ENCODE measurements around the gene PDRG1. TPM values are rescaled to one million over a fixed set of nuclear protein-coding genes. Genes with fewer than 3 reads are reported as not detected.

The PDRG1 gene
- total RNA-seq (1 to 10 TPM; 3.6 to 6.9 (median 5.2) TPM), polyA plus RNA-seq (10 to 100 TPM in 1 of 2 donors, 1 to 10 TPM in 1; 6.9 to 12.0 TPM)

DNA sequence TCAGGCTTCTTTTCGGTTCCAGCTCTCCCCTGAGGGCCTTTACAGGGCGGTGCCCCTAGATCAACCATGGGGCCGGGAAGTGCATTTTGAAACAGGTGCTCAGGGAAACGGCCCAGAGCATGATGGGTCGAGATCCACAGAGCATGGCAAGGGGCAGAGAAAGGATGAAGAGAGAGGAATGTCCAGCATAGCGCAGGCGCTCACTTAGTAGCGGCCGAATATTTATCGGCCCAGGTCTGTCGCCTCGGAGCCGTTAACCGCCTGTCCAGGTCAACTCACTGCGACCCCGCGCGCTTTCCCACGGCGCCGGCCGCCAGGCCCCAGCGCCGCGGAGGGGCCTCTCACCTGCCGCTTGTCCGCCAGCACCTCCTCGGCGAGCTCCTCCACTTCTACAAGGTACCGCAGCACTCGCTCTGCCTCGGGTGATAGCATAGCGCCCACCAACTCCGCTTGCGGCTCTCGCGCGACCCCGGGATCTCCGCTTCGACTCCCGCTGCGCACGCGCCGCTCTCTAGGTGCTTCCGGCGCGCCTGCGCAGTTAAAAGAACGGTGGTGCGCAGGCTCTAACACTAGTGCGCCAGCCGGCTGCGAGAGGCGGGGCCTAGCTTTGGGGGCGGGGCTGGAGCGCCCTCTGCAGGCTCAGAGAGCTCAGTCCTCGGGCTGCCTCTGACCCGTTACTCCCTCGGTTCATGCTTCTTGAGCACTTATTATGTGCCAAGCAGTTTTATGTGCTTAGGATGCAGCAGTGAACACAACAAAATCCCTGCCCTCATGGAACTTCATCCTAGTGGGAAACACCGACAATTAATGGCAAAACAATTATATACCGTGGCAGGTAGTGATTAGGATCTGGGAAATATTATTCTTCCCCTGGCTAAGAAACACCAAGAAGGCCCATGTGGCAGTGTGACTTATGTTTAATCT, at the start of gene PDRG1:
PDRG1 (minus strand) TSS at position 517 of the 924 bp plus-strand sequence; CDS start at position 432, 85 bp downstream.
- peak; percentile 99 to 100 (median 100) for ATAC-seq
- 0 to 1% methylated on average over 55 to 63 of the region's 63 CpGs for WGBS, 2 donors
- peak within 1 kb of the TSS; percentile 90 to 97 (median 93) for H3K4me3 ChIP-seq
- H3K36me3 ChIP-seq = peaks cover 6 to 17% (median 16%) of the 10 kb centered on the region in 3 donors
- H3K9me3 ChIP-seq = no peaks in the 10 kb centered on the region
- H3K4me1 ChIP-seq = peaks cover 0 to 11% (median 5%) of the 10 kb centered on the region in 3 donors
- no peaks in the 10 kb centered on the region for H3K27me3 ChIP-seq
- FAIRE-seq = no peak
- TF ChIP-seq, protein P1, sequence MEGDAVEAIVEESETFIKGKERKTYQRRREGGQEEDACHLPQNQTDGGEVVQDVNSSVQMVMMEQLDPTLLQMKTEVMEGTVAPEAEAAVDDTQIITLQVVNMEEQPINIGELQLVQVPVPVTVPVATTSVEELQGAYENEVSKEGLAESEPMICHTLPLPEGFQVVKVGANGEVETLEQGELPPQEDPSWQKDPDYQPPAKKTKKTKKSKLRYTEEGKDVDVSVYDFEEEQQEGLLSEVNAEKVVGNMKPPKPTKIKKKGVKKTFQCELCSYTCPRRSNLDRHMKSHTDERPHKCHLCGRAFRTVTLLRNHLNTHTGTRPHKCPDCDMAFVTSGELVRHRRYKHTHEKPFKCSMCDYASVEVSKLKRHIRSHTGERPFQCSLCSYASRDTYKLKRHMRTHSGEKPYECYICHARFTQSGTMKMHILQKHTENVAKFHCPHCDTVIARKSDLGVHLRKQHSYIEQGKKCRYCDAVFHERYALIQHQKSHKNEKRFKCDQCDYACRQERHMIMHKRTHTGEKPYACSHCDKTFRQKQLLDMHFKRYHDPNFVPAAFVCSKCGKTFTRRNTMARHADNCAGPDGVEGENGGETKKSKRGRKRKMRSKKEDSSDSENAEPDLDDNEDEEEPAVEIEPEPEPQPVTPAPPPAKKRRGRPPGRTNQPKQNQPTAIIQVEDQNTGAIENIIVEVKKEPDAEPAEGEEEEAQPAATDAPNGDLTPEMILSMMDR (IDR thresholded peaks at IDR 0.05) = peak; percentile 86 to 90 (median 86)
- H3K27ac ChIP-seq = peak within 1 kb of the TSS; percentile 40 to 62 (median 50)
- DNase-seq = peak; percentile 90 to 99 (median 98)
- intact Hi-C loops (cut with DNase I) = loop anchor here in 2 of 3 donors (5.0 kb wide), 2 partner anchors 99 to 104 kb away; partner anchors contain the start of gene FOXS1 (in 1 of the 2)

DNA sequence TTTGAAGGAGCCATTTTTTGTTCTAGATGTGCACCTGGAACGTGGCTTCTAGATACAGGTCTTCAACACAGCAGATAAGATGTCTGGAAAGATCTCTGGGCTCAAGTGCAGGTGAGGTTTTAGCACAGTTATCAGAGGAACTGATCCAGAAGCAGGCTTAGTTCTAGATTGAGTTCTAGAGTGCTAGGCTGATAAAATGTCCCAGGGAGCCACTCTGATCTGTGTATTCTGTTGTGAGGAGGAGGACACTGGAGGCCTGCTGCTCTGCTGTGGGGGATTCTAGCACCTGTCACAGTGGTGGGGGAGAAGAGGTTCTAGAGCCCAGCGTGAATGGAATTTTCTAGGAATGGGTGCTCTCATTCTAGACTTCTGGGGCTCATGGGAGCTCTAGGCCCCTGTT, 46.4 kb upstream of the PDRG1 start:
- H3K4me3 ChIP-seq = no peak overlapping the region
- intact Hi-C loops (cut with DNase I) = no loop called here
- H3K4me1 ChIP-seq = no peaks in the 10 kb centered on the region
- no peaks in the 10 kb centered on the region for H3K9me3 ChIP-seq
- DNase-seq (no peak), FAIRE-seq (no peak), ATAC-seq (no peak)
- no peaks in the 10 kb centered on the region for H3K36me3 ChIP-seq
- WGBS, 2 donors = 43 to 57% methylated on average over 2 of the region's 2 CpGs
- TF ChIP-seq, protein P1 (IDR thresholded peaks at IDR 0.05) = no peak
- H3K27ac ChIP-seq = no peak overlapping the region
- no peaks in the 10 kb centered on the region for H3K27me3 ChIP-seq

DNA sequence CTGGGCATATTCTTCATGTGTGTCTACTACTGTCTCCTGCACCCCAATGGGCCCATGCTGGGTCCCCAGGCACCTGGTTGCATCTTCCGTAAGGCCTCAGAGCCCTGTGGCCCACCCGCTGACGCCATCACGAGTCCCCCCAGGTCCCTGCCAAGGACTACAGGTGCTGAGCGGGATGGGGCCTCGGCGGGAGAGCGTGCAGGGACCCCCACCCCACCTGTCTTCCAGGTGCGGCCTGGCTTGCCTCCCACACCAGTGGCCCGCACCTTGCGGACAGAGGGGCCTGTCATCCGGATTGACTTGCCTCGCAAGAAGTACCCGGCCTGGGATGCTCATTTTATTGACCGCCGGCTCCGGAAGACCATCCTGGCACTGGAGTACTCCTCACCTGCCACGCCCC, 45.1 kb upstream of the PDRG1 start:
- TF ChIP-seq, protein P1 (IDR thresholded peaks at IDR 0.05) = no peak
- intact Hi-C loops (cut with DNase I) = no loop called here
- DNase-seq (no peak), ATAC-seq (no peak), FAIRE-seq (no peak)
- Histone ChIP-seq H3K27me3 (no peaks in the 10 kb centered on the region), H3K36me3 (no peaks in the 10 kb centered on the region), H3K9me3 (no peaks in the 10 kb centered on the region), H3K27ac (no peak overlapping the region), H3K4me1 (no peaks in the 10 kb centered on the region), H3K4me3 (no peak overlapping the region)
- 82 to 92% methylated on average over 17 to 18 of the region's 18 CpGs for WGBS, 2 donors

DNA sequence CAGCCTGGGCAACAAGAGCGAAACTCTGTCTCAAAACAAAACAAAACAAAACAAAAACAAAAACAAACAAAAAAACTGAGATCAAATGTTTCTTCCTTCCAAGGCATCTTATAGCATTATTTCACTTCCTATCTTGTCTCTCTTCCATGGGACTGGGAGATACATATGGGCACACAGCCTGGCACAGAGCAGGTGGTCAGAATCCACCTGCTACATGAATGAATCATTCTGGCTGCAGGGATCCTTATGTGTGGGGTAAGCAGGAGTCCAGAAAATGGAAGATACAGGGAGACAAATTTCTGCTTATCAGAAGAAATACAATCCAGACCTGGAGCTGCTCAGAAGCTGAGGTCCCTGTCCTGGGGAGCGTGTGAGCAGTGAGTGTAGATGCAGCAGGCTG, 40.2 kb upstream of the PDRG1 start:
- 67 to 72% methylated on average over 2 of the region's 2 CpGs for WGBS, 2 donors
- H3K9me3 ChIP-seq = no peaks in the 10 kb centered on the region
- DNase-seq (no peak), ATAC-seq (no peak), FAIRE-seq (no peak)
- H3K27ac ChIP-seq = no peak overlapping the region
- TF ChIP-seq, protein P1 (IDR thresholded peaks at IDR 0.05) = no peak
- no peaks in the 10 kb centered on the region for H3K4me1 ChIP-seq
- H3K27me3 ChIP-seq = no peaks in the 10 kb centered on the region
- intact Hi-C loops (cut with DNase I) = no loop called here
- no peak overlapping the region for H3K4me3 ChIP-seq
- no peaks in the 10 kb centered on the region for H3K36me3 ChIP-seq

DNA sequence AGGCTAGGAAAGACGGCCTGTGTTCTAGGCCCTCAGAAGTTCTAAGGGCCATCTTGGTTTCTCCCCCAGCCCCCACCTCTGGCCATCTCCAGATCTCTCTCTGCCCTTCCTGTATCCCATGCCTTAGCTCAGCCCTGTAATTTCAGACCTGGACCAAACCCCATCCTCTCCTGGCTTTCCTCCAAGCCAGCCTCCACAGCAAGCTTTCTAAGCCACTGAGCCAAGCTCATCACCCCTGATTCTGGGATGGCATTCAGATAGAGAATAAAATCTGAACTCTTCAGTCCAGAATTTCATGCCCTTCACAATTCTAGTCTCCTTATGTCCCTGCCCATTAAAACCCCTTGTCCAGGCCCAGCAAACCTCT, 39.5 kb upstream of the PDRG1 start:
- intact Hi-C loops (cut with DNase I) = no loop called here
- no peak for FAIRE-seq
- no peak overlapping the region for H3K4me3 ChIP-seq
- H3K9me3 ChIP-seq = no peaks in the 10 kb centered on the region
- ATAC-seq = no peak
- DNase-seq = no peak
- no peaks in the 10 kb centered on the region for H3K36me3 ChIP-seq
- no peaks in the 10 kb centered on the region for H3K4me1 ChIP-seq
- TF ChIP-seq, protein P1 (IDR thresholded peaks at IDR 0.05) = no peak
- 40 to 80% methylated on average over 1 of the region's 1 CpG for WGBS, 2 donors
- H3K27me3 ChIP-seq = no peaks in the 10 kb centered on the region
- no peak overlapping the region for H3K27ac ChIP-seq

Data from pancreas (tissue), 10 donors.